SK-N-MC (cell line): ENCODE measurements around the gene ACMSD.

Experiments used
- EZH2 ChIP-seq: fragments of 200-600 bp; sonication (generic); IDR thresholded peaks from one replicate; pipeline ENCODE4 v1.6.1; 2017; ENCODE audit warnings: antibody characterized with exemption
- POLR2AphosphoS5 ChIP-seq: IDR thresholded peaks from 2 replicates; pipeline ENCODE4 v1.6.1; 2012; ENCODE audit warnings: mild to moderate bottlenecking, low read depth, low read length, borderline replicate concordance

GRCh38 chr2:134911400-134911785, 73.0 kb downstream of the ACMSD start:
- TF ChIP-seq EZH2 (no peak), POLR2AphosphoS5 (no peak)
